ENCODE results near the gene MAP1LC3B.
"Not testable (repeated sequence)": the region's sequence is repeated elsewhere in the genome, so short reads cannot be mapped to it uniquely, and the experiment has no call there.

The MAP1LC3B gene

DNA sequence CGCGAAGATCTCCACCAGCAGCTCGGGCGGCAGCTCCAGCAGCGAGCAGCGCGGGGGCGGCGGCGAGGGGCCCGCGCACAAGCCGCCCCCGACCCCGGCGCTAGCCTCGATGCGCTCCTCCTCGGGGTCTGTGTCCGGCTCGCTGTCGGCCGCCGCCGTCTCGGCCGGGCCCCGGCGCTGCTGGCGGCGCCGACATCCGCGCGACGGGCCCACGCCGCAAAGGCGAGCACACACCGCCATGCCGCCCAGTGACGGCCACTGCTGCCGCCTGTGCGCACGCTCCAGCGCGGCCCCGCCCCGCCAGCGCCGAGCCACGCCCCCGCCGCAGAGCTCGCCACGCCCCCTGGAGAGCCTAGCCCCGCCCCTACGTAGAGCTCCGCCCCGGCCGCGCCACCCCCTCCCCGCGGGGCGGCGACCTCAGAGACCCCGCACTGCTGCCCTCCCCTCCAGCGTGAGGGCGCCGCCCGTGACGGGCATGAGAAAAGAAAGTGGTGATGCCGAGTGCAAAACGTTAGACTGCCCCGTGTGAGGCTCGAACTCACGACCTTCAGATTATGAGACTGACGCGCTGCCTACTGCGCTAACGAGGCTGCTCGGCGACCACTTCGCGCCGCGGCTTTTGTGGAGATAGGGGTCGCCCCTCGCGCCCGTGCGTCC is 8.5 kb upstream of the MAP1LC3B start, which contains the start of gene FBXO31:
Gene FBXO31, minus strand, starts transcription at position 272 of the 657 bp plus-strand sequence. Its CDS starts 32 bp downstream, at position 240.
- TF ChIP-seq, protein P1, sequence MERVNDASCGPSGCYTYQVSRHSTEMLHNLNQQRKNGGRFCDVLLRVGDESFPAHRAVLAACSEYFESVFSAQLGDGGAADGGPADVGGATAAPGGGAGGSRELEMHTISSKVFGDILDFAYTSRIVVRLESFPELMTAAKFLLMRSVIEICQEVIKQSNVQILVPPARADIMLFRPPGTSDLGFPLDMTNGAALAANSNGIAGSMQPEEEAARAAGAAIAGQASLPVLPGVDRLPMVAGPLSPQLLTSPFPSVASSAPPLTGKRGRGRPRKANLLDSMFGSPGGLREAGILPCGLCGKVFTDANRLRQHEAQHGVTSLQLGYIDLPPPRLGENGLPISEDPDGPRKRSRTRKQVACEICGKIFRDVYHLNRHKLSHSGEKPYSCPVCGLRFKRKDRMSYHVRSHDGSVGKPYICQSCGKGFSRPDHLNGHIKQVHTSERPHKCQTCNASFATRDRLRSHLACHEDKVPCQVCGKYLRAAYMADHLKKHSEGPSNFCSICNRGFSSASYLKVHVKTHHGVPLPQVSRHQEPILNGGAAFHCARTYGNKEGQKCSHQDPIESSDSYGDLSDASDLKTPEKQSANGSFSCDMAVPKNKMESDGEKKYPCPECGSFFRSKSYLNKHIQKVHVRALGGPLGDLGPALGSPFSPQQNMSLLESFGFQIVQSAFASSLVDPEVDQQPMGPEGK (CRISPR knock-in tag; IDR thresholded peaks at IDR 0.05; ENCODE audit: borderline replicate concordance) = no peak
- TF ChIP-seq ZNF70 (CRISPR knock-in tag; IDR thresholded peaks at IDR 0.05) (no peak), PPARA (CRISPR knock-in tag; IDR thresholded peaks at IDR 0.05; ENCODE audit: borderline replicate concordance) (no peak), SNAI2 (CRISPR knock-in tag; IDR thresholded peaks at IDR 0.05) (no peak)
- peak; percentile 77 for ATAC-seq

DNA sequence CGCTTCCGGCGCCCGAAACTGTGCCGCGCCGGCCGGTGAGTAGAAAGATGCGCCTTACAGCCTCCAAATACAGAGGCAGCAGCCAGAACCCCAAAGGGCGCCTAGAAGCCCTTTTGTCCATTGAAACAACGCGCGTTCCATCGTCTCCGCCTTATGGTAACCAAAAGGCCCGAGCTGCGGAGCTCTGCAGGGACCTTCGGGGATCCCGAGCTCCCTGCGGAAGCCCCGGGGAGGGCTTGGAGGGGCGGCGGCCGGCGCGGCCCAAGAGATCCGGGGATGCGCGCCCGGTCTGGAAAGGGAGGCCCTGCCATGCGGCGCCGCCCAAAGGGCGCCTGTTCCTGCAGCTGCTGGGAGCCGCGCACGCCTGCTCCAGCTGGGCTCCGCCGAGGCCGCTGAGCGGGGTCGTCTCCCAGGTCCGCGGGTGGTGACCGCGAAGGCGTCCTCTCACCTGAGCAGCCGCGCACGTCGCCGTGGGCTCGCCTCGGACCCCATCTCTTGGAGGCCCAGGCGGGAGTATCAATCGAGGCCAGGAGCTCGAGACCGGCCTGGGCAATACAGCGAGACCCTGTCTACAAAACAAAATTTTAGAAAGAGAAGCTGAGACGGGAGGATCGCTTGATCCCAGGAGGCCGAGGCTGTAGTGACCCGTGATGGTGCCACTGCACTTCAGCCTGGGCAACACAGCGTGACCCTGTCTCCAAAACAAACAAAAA is 7.8 kb upstream of the MAP1LC3B start:
- no peak for TF ChIP-seq ARNTL (CRISPR knock-in tag; IDR thresholded peaks at IDR 0.05; ENCODE audit: borderline replicate concordance, low read depth)
- TF ChIP-seq BACH2 (CRISPR knock-in tag; IDR thresholded peaks at IDR 0.05; ENCODE audit: borderline replicate concordance) = no peak
- no peak for TF ChIP-seq ISL1 (CRISPR knock-in tag; IDR thresholded peaks at IDR 0.05)
- TF ChIP-seq SNAI2 (CRISPR knock-in tag; IDR thresholded peaks at IDR 0.05) = no peak
- no peak for TF ChIP-seq RARB (CRISPR knock-in tag; IDR thresholded peaks at IDR 0.05)
- TF ChIP-seq OSR1 (CRISPR knock-in tag; IDR thresholded peaks at IDR 0.05) = no peak
- TF ChIP-seq, protein P2, sequence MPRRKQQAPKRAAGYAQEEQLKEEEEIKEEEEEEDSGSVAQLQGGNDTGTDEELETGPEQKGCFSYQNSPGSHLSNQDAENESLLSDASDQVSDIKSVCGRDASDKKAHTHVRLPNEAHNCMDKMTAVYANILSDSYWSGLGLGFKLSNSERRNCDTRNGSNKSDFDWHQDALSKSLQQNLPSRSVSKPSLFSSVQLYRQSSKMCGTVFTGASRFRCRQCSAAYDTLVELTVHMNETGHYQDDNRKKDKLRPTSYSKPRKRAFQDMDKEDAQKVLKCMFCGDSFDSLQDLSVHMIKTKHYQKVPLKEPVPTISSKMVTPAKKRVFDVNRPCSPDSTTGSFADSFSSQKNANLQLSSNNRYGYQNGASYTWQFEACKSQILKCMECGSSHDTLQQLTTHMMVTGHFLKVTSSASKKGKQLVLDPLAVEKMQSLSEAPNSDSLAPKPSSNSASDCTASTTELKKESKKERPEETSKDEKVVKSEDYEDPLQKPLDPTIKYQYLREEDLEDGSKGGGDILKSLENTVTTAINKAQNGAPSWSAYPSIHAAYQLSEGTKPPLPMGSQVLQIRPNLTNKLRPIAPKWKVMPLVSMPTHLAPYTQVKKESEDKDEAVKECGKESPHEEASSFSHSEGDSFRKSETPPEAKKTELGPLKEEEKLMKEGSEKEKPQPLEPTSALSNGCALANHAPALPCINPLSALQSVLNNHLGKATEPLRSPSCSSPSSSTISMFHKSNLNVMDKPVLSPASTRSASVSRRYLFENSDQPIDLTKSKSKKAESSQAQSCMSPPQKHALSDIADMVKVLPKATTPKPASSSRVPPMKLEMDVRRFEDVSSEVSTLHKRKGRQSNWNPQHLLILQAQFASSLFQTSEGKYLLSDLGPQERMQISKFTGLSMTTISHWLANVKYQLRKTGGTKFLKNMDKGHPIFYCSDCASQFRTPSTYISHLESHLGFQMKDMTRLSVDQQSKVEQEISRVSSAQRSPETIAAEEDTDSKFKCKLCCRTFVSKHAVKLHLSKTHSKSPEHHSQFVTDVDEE (CRISPR knock-in tag; IDR thresholded peaks at IDR 0.05) = peak; percentile 32; the same call in 1 of the 2 replicates
- no peak for TF ChIP-seq ESRRG (CRISPR knock-in tag; IDR thresholded peaks at IDR 0.05)
- TF ChIP-seq ZNF70 (CRISPR knock-in tag; IDR thresholded peaks at IDR 0.05) = no peak; the same call in 1 of the 2 replicates
- TF ChIP-seq, protein P1 (CRISPR knock-in tag; IDR thresholded peaks at IDR 0.05; ENCODE audit: borderline replicate concordance) = no peak
- TF ChIP-seq PPARA (CRISPR knock-in tag; IDR thresholded peaks at IDR 0.05; ENCODE audit: borderline replicate concordance) = no peak
- no peak for TF ChIP-seq ZNF8 (CRISPR knock-in tag; IDR thresholded peaks at IDR 0.05)
- TF ChIP-seq ZFP30 (CRISPR knock-in tag; IDR thresholded peaks at IDR 0.05) = 0 out of 2 replicates have a peak, but pooled peaks have one; percentile 18
- no peak for TF ChIP-seq GLIS3 (CRISPR knock-in tag; IDR thresholded peaks at IDR 0.05)
- TF ChIP-seq CSDC2 (CRISPR knock-in tag; IDR thresholded peaks at IDR 0.05) = no peak
- TF ChIP-seq TCF4 (CRISPR knock-in tag; IDR thresholded peaks at IDR 0.05; ENCODE audit: borderline replicate concordance) = peak; percentile 10; the same call in 1 of the 2 replicates
- peak; percentile 48; the same call in 1 of the 2 replicates for TF ChIP-seq ZFP3 (CRISPR knock-in tag; IDR thresholded peaks at IDR 0.05)
- TF ChIP-seq TOX (CRISPR knock-in tag; IDR thresholded peaks at IDR 0.05; ENCODE audit: borderline replicate concordance) = no peak
- no peak for TF ChIP-seq ZC3H10 (CRISPR knock-in tag; IDR thresholded peaks at IDR 0.05)
- ATAC-seq = peak; percentile 62

DNA sequence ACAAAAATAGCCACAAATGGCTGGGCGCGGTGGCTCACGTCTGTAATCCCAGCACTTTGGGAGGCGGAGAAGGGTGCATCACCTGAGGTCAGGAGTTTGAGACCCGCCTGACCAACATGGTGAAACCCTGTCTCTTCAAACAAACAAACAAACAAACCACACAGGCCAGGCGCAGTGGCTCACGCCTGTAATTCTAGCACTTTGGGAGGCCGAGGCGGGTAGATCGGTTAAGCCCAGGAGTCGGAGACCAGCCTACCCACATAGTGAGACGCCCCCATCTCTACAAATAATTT is 7.3 kb upstream of the MAP1LC3B start:
- ATAC-seq = not testable (repeated sequence)

DNA sequence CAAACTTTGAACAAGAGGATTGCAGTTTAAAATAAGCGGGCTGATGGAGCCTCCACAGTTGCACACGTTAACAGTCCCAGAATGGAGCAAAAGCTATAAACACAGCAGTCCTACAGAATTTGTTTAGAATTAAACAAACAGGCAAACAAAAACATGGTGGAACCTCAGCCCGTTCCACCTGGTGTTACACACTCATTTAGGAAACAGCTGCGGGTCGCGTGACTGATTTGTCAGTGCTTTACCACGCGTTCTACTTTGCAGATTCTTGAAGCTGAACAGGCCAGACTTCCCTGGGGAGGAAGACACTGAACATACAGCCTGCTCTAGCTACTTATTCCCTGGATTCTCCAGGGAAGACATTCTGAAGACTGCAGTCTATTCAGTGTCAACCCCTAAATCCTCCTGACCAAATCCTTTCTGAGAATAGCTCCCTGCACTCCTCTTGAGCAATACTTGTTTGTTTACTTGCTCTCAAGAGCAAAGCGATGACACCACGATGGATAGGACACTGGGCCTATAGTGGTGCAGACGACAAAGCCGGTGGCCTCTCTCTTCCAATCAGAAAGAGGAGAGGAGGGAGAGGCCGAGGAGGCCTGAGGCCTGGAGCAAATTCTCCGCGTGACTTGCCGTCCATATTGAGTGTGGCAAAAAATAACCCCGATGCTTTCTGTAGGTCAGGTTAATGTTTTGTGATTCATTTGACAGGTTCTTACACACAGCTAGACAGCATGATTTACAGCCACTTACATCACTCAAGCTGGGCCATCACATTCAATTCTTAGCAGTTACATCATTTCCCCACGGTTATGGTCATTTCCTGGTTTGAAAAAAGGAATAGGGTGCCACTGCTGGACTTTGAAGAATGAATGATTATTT is 4.0 kb upstream of the MAP1LC3B start:
- ATAC-seq = peak; percentile 77
- TF ChIP-seq ISL1 (CRISPR knock-in tag; IDR thresholded peaks at IDR 0.05) = peak; percentile 61
- no peak for TF ChIP-seq ESRRG (CRISPR knock-in tag; IDR thresholded peaks at IDR 0.05)

Data from SK-N-SH treated with all-trans-retinoic acid at 6 μM for 48 hours (cell line).